D721Med (cell line): ENCODE measurements around the gene CACNA2D1.
A peak's percentile ranks its signal among the peaks of the same experiment; 100 is the strongest.

Experiments
- DNase-seq: peaks from one replicate; pipeline ENCODE4 v3.0.0; 2011; ENCODE audit warnings: low spot score; ENCODE audit not compliant: insufficient read length
- FAIRE-seq: peaks from 2 replicates; lab custom pipeline; 2011; peaks lifted over from hg19 to GRCh38; lab: Jason Lieb, UNC
- TF ChIP-seq, protein P1 (sequence below): IDR thresholded peaks from 2 replicates; pipeline ENCODE4 v1.5.1; 2012; ENCODE audit warnings: mild to moderate bottlenecking, control low read depth; ENCODE audit not compliant: insufficient read depth; ENCODE audit errors: missing control alignments

The CACNA2D1 gene

DNA sequence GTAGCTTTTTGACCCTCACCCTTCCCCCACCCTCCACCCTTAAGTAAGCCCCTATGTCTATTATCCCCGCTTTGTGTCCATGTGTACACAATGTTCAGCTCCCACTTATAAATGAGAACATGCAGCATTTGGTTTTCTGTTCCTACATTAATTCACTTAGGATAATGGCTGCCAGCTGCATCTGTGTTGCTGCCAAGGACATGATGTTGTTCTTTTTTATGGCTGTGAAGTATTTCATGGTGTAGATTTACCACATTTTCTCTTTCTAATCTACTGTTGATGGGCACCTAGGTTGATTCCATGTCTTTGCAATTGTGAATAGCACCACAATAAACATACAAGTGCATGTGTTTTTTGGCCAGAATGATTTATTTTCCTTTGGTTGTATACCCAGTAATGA is 232.2 kb downstream of the CACNA2D1 start:
- DNase-seq: no peak
- TF ChIP-seq, protein P1, sequence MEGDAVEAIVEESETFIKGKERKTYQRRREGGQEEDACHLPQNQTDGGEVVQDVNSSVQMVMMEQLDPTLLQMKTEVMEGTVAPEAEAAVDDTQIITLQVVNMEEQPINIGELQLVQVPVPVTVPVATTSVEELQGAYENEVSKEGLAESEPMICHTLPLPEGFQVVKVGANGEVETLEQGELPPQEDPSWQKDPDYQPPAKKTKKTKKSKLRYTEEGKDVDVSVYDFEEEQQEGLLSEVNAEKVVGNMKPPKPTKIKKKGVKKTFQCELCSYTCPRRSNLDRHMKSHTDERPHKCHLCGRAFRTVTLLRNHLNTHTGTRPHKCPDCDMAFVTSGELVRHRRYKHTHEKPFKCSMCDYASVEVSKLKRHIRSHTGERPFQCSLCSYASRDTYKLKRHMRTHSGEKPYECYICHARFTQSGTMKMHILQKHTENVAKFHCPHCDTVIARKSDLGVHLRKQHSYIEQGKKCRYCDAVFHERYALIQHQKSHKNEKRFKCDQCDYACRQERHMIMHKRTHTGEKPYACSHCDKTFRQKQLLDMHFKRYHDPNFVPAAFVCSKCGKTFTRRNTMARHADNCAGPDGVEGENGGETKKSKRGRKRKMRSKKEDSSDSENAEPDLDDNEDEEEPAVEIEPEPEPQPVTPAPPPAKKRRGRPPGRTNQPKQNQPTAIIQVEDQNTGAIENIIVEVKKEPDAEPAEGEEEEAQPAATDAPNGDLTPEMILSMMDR: no peak
- FAIRE-seq: no peak

DNA sequence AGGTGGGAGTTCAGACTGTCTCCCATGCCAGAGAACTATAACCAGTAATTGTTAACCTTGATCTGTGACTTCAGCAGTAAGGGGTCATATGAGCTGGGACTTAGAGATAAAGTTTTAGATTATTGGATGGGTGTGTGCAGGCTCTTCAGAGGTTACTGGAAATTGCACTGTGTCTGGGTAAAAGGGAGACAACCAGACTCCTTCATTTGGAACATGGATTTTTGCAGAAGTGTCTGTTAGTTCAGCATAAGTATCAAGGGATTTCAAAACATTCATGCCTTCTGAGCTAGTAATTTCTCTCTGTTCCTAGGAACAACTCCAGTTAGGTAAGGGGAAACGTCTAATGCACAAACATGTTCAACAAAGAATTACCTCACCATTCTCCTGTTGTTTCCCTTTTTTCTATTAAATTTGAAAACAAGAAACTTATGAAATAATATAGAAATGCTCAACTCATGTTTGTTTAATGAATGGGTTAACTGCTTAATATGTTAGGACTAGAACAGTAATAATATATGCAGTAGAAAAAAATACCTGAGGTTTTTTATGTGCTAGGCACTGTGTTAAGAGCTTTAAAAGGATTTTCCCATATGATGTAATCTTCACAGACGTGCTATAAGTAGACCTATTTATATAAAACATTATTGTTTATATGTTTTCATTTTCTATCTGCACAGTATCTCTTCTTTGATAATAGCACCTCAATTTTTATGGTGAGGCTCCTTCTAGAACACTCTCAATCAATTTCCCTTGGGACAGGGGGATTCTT is 233.0 kb downstream of the CACNA2D1 start:
- no peak for DNase-seq
- TF ChIP-seq, protein P1: no peak
- FAIRE-seq: peak; percentile 67

DNA sequence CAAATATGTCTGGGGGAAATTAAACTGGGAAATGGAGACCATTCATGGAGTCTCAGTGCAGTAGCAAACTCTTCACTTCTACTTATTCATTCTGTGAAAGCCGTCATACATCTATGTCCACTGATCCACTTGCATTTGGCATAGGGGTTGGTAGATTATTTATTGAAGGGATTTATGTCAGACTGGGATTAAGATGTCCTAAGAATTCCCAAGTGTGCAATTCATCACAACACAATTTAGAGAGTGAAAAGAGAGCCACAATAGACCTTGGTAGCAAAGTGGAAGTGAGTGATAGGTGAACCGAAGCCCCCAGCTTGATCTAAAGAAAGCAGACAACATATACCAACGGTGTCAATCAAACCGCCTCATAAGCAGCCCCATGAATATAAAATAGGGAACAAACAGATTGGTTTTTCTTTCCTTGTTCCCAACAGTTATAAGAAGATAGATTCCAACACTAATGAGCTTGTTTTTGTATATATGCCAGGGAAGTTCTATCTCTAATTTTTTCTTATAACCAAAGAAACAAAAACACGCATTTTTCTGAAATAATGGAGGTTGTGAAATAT is 234.3 kb downstream of the CACNA2D1 start:
- FAIRE-seq: peak; percentile 98
- TF ChIP-seq, protein P1: no peak
- no peak for DNase-seq

DNA sequence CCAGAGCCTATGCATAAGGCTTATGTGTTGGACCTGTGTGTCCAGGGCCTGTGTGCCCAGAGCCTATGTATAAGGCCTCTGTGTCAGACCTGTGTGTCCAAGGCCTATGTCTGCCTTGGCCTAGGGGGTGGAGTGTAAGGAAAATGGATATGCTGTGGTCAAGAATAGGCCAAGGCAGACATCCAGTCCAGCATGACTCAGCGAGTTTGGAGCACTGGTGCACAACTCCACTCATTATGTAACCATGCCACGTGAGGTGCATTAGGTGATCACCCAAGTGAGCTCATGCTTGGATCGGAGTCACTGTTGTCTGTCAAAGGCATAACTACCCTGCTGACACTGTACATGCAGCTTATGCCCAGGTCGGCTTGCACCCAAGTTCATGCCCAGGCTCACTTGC is 238.9 kb downstream of the CACNA2D1 start:
- FAIRE-seq: no peak
- DNase-seq: no peak
- TF ChIP-seq, protein P1: no peak

DNA sequence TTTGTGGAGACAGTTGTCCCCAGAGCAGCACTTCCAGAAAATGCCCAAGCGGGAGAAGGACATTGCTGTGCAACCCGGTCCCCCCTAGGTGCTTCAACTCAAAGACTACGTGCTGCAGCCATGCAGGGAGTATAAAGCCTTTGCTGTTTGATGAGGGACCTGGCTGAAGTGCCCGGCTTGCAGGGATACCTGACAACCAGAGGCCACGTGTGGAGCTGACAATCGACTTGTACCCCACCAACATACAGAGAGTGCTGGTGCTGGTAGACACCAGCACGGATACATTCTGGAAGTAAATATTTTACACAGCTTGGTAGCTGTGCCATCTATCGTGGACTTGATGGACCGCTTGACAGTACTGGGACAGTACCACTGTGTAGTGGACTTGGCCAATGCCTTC is 240.6 kb downstream of the CACNA2D1 start:
- FAIRE-seq (no peak), DNase-seq (no peak)
- TF ChIP-seq, protein P1: no peak

DNA sequence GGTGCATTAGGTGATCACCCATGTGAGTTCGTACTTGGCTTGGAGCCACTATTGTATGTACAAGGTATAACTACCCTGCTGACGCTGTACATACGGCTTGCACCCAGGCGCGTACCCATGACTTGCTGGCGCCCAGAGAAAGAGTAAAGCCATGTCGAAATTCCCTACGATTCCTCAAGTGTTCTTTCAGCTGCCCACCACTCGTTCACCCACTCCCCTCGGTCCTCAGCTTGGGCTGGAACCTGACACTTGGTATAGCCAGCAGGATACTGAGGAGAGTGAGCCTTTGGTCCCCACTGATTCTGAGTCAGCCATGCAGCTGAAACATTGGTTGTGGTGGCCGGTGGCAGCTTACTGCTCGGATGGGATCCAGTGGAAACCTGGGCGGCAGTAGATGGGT is 241.5 kb downstream of the CACNA2D1 start:
- FAIRE-seq (no peak), DNase-seq (no peak)
- TF ChIP-seq, protein P1: no peak

DNA sequence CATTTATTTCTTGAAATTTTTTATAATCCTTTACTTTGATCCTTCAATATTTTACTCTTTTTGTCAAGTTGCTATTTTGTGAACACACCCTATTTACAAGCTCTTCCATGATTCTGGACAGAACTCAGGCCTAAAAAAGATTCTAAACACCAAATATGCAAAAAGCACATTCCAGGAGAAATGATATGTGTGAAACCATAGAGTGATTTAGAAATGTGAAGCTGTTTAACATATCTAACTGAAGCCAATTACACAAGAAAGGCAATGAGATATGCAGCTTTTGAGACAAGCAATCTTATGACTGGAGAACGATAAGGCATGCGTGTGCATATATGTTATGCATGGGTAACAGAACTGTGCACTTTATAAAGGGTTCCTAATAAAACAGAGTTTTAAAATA is 243.0 kb downstream of the CACNA2D1 start:
- TF ChIP-seq, protein P1: no peak
- FAIRE-seq (no peak), DNase-seq (no peak)
